Tibial nerve (tissue), 3 donors: ENCODE results near the gene SH3TC2.

Experiments
- CTCF ChIP-seq, 5 experiments: fragments of 200-600 bp in 3 of 5; fragments of 450-650 bp in 2 of 5; sonication (generic) in 3 of 5; IDR thresholded peaks; one replicate each; pipeline ENCODE4 v1.5.1; 2016 to 2019; ENCODE audit warnings: antibody characterized with exemption in 5 of 5, mild to moderate bottlenecking in 3 of 5, moderate library complexity in 2 of 5
- POLR2A ChIP-seq, 2 donors: fragments of 450-650 bp; IDR thresholded peaks; one replicate each; pipeline ENCODE4 v1.6.1; 2017; ENCODE audit warnings: antibody characterized with exemption in 2 of 2, mild to moderate bottlenecking in 2 of 2, moderate library complexity in 2 of 2

- TF ChIP-seq CTCF (IDR thresholded peaks at IDR 0.05) (no peak), POLR2A (IDR thresholded peaks at IDR 0.05) (no peak)
These were observed 1.1 kb upstream of the SH3TC2 start for GRCh38 chr5:149063896-149064478.
